Stimulated activated CD4-positive, alpha-beta T cell treated with anti-CD3 and anti-CD28 coated beads, Interleukin-15, amount 100 ng/mL, for 24 hours (primary cell): ENCODE results near the gene SBF2.

Experiments used
- DNase-seq: peaks from one replicate; pipeline ENCODE4 v3.0.0-alpha.2; 2020

Gene SBF2

GRCh38 chr11:9880657-9881056 is 413.4 kb downstream of the SBF2 start:
- no peak for DNase-seq

DNA sequence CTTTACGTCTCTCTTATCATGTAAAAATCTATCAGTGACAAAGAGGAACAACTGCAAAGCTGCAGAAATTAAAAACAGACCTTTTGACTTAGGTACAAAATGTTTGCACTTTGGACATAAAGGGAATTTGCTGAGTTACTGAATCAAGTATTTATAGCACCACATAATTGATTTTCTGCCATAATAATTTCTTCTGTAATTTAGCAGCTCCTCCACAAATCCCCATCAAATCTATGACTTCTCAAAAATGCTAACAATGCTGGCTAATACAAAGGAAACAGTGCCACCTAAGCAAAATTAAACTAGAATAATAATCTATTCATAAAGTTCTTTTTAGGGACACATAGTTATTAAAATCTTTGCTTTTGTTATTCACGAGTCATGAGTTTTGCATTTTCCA is 415.1 kb downstream of the SBF2 start:
- no peak for DNase-seq

DNA sequence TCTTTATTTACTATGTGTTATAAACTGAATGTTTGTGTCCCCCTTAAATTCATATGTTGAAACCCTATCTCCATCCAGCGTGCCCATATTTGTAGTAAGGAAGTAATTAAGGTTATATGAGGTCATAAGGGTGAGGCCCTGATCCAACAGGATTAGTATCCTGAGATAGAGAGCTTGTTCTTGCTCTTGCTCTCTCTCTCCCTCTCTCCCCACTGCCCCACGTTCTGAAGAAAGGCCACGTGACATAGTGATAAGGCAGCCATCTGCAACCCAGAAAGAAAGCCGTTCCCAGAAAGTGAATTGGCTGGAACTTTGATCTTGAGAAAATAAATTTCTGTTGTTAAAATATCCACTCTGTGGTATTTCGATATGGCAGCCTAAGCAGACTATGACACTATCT is 417.7 kb downstream of the SBF2 start:
- no peak for DNase-seq

GRCh38 chr11:9875862-9876261 is 418.2 kb downstream of the SBF2 start:
- no peak for DNase-seq

DNA sequence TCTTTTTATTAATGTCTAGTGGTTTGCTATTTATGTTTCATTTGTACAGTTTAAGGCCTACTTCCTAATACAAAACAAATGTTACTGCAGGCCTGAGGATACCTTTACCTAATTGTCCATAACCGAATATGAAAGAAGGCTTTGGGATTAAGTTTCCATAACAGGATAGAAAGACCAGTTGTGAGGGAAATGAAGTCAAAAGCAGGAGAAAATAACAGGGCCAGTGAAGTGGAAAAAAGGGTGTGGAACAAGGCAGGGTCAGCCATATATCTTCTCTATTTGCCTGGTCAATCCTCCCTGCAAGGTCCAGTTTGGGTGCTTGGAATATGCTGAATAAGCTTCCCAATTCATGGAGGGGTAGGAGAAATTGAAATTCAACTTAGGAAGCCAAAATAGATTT is 418.6 kb downstream of the SBF2 start:
- DNase-seq, result no peak

GRCh38 chr11:9874466-9874865 is 419.6 kb downstream of the SBF2 start:
- no peak for DNase-seq

GRCh38 chr11:9868641-9869040 is 425.4 kb downstream of the SBF2 start:
- no peak for DNase-seq

GRCh38 chr11:9862981-9863380 is 431.0 kb downstream of the SBF2 start:
- DNase-seq, result no peak

GRCh38 chr11:9861860-9862725 is 431.9 kb downstream of the SBF2 start:
- DNase-seq, result peak; percentile 62

DNA sequence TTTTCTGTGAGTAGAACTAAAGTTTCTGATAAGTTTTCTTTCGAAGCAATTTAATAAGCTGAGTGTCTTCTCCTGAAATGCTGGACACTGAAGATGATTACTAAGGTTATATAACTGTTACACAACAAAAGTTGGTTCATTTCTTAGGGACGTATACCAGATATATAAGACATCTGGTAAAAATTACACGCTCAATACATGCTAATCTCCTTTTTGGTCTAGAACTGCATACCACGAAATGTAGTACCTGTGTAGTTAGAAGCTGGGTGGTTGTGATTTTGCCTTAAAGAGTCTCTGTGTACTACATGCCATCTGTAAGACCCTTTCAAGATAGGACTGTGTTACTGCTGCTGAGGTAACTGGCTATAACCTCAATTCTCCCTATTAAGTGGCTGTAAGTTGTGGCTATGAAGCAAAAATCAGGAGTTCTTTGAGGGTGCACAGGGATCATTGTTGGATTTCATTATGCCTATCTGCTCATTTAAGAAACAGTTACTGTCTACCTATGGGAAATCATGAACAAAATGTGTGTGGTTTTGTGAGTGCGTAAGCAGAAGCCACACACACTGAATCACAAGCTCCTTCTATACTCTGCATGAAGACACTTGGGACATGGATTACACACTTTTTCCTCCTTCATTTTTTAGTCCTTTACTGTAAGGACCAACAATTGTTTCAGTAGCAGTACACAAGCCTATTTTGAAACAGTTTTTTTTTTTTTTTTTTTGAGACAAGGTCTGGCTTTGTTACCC is 434.3 kb downstream of the SBF2 start:
- peak; percentile 25 for DNase-seq

GRCh38 chr11:9858822-9859221 is 435.2 kb downstream of the SBF2 start:
- DNase-seq, result no peak

- DNase-seq, result no peak
Measured at GRCh38 chr11:9858218-9858617, 435.8 kb downstream of the SBF2 start.

DNA sequence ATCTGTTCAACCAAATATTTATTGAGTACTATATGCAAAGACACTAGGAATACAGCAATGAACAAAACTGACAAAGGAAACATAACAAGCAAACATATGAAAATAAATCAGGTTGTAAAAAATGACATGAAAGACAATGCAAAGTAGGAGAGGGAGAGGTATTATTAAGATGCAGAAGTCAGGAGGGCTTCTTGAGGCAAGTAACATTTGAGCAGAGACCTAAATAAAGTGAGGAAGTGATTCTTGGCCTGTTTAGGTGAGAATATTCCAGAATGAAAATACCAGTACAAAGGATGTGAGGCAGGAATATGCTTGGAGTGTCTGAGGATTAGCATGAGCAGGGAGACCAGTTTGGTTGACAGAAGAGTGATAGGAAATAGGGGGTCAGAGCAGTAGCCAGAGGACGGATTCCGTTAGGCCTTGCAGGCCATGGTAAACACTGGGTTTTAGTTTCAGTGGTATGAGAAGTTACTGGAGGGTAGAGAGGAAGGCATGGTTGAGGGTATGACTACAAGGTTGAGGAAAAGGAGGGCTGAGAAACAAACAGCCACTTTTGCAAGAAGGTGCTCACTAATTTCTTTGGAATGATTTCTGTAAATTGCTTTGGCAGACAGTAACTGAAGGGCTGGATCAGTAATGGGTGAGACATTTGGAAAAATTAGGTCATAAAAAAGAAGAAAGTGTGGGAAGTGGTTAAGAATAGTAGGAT is 438.3 kb downstream of the SBF2 start:
- no peak for DNase-seq

GRCh38 chr11:9853929-9854552 is 440.0 kb downstream of the SBF2 start:
- no peak for DNase-seq

DNA sequence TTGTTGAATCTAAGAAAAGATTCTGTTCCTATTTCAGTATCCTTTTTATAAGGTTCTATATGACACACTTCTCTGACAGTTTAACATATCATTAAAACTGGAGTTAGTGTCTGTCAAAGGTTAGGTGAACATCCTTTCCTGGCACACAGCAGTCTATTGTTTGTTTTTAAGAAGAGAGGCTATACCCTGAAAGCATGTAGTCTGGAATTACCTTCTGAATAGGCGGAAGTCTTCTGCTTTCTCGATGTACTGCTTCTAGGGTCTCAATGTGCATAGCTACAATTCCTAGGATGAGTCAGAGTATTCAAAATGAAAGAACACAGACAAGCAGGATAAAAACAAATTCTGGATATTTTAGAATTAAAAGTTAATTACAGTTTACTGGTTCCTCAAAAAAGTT is 441.6 kb downstream of the SBF2 start:
- no peak for DNase-seq

- DNase-seq, result no peak
Measured at GRCh38 chr11:9851366-9851765, 442.7 kb downstream of the SBF2 start.

- no peak for DNase-seq
Measured at GRCh38 chr11:9850224-9850895, 443.7 kb downstream of the SBF2 start.

- no peak for DNase-seq
Measured at GRCh38 chr11:9849389-9849788, 444.6 kb downstream of the SBF2 start.

GRCh38 chr11:9847636-9848035 is 446.4 kb downstream of the SBF2 start:
- no peak for DNase-seq

- no peak for DNase-seq
Measured at GRCh38 chr11:9842923-9843322, 451.1 kb downstream of the SBF2 start.

DNA sequence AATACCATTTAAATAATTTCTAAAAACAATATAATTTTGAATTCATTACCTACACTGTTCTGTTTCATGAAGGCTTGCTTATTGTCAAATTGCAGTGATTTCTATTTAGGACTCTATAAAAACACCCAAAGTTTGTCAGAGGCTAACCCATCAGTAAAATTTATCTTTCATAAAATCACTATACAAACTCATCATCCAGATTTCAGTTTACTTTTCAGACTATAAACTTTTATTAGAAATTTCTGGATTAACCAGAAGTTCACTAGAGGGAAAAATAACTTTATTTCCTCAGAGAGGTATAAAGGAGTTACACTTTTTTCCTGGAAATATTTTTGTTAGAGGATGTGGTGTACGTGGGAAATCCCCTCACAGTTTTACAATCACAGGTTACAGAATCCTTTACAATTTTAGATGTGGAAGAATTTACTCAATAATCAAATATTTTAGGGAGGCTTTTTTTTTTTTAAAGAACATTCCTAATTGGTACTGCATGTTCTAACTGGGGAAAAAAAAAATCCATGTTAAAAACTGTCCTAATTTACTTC is 453.5 kb downstream of the SBF2 start:
- DNase-seq, result no peak

DNA sequence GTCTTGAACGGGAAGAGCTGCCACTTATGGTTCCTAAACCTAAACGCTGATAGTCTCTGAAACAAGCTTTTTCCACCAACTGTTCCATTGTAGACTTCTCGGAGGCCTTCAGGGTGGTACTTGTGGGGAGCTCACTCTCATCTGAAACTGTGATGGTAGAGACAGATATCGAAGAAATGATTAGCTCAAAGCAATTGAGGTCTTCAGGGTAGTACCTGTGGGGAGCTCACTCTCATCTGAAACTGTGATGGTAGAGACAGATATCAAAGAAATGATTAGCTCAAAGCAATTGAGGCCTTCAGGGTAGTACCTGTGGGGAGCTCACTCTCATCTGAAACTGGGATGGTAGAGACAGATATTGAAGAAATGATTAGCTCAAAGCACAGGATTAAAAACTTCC is 454.5 kb downstream of the SBF2 start:
- DNase-seq, result peak; percentile 9
